CD4-positive, alpha-beta T cell (primary cell): ENCODE data around the gene PDZD11. TPM values are rescaled to one million over a fixed set of nuclear protein-coding genes. Genes with fewer than 3 reads are reported as not detected.

Experiments
- ATAC-seq: fragments of 200-7000 bp; cut with Tn5 transposase; one replicate; pipeline ENCODE4 v1.10.0; 2022; ENCODE audit warnings: mild to moderate bottlenecking; ENCODE audit not compliant: poor library complexity
- CTCF ChIA-PET: fragments of 350-600 bp; sonication (Branson Sonifier 250); formaldehyde crosslinking; loops from one replicate; lab custom pipeline; 2021; ENCODE audit warnings: antibody characterized with exemption, inconsistent platforms; lab: Charles Lee
- POLR2A ChIA-PET: fragments of 350-600 bp; sonication (Branson Sonifier 250); formaldehyde crosslinking; loops from one replicate; lab custom pipeline; 2021; ENCODE audit warnings: antibody characterized with exemption, inconsistent platforms; lab: Charles Lee
- DNase-seq, 14 experiments: peaks; one replicate each; pipeline ENCODE4 v3.0.0-alpha.2; 2013 to 2020; ENCODE audit warnings: mixed read lengths in 2 of 14
- H3K27ac ChIP-seq, 2 donors: one replicate each; pipeline versions ENCODE4 v1.5.1 to v1.7.0; 2013; ENCODE audit warnings: low read length in 2 of 2, low read depth in 1 of 2, mild to moderate bottlenecking in 1 of 2
- H3K27me3 ChIP-seq, 2 experiments: 1 replicate in 1 of 2; 2 replicates in 1 of 2; pipeline versions ENCODE4 v1.6.1 to v1.7.0; 2013; ENCODE audit warnings: low read length in 2 of 2, control low read depth in 1 of 2, mild to moderate bottlenecking in 1 of 2, moderate library complexity in 1 of 2; ENCODE audit not compliant: insufficient read depth in 2 of 2, control insufficient read depth in 1 of 2
- H3K36me3 ChIP-seq: one replicate; pipeline ENCODE4 v1.6.1; 2013; ENCODE audit warnings: low read length, control low read depth; ENCODE audit not compliant: insufficient read depth
- H3K4me1 ChIP-seq: one replicate; pipeline ENCODE4 v1.6.1; 2013; ENCODE audit warnings: low read length, control low read depth; ENCODE audit not compliant: insufficient read depth
- H3K4me3 ChIP-seq: one replicate; pipeline ENCODE4 v1.5.1; 2013; ENCODE audit warnings: mild to moderate bottlenecking, low read length, moderate library complexity
- H3K9me3 ChIP-seq, 2 experiments: 1 replicate in 1 of 2; 2 replicates in 1 of 2; pipeline versions ENCODE4 v1.6.1 to v1.7.0; 2013; ENCODE audit warnings: low read length in 2 of 2, mild to moderate bottlenecking in 2 of 2, control low read depth in 1 of 2, moderate library complexity in 1 of 2; ENCODE audit not compliant: control insufficient read depth in 1 of 2, insufficient read depth in 1 of 2
- H3K27ac Mint-ChIP-seq: one replicate; pipeline ENCODE4 v1.8.0; 2020; ENCODE audit warnings: mixed read lengths
- H3K27me3 Mint-ChIP-seq: one replicate; pipeline ENCODE4 v1.8.0; 2021; ENCODE audit warnings: mixed read lengths
- H3K36me3 Mint-ChIP-seq: one replicate; pipeline ENCODE4 v1.8.0; 2021; ENCODE audit warnings: low read depth, mixed read lengths
- H3K4me1 Mint-ChIP-seq: one replicate; pipeline ENCODE4 v1.8.0; 2021; ENCODE audit warnings: low read depth, mixed read lengths
- H3K4me3 Mint-ChIP-seq: one replicate; pipeline ENCODE4 v1.8.0; 2020; ENCODE audit warnings: mild to moderate bottlenecking, mixed read lengths
- H3K9me3 Mint-ChIP-seq: one replicate; pipeline ENCODE4 v1.8.0; 2020; ENCODE audit warnings: mixed read lengths
- CTCF ChIP-seq: fragments of 200-600 bp; IDR thresholded peaks from one replicate; pipeline ENCODE4 v1.8.0; 2022; ENCODE audit warnings: antibody characterized with exemption, mild to moderate bottlenecking
- intact Hi-C, 2 experiments: fragments of 100-400 bp; cut with DNase I in 1 of 2; cut with micrococcal nuclease in 1 of 2; formaldehyde crosslinking; loops; one replicate each; pipeline versions ENCODE4 v1.15.1 to v1.9.0; 2023 to 2025; cut with DNase I, micrococcal nuclease
- total RNA-seq, 174 experiments: library from RNA in 2 of 174; stranded (reverse) in 2 of 174; gene quantifications; one replicate each; pipeline ENCODE4 v1.2.3 and lab custom pipeline; 2021 to 2026

PDZD11 gene
- total RNA-seq, 2 experiments from 2014 or later: 6.1 to 7.8 TPM

- intact Hi-C loops: no loop called here
- TF ChIP-seq CTCF: no peak
- ChIA-PET CTCF (no interaction called here), POLR2A (no interaction called here)
- H3K27ac Mint-ChIP-seq: no peak within 1 kb of the TSS
- no peaks in the 10 kb centered on the region for H3K27me3 Mint-ChIP-seq
- Histone ChIP-seq H3K4me3 (no peak within 1 kb of the TSS), H3K4me1 (no peaks in the 10 kb centered on the region), H3K9me3 (no peaks in the 10 kb centered on the region), H3K27ac (no peak within 1 kb of the TSS), H3K27me3 (no peaks in the 10 kb centered on the region), H3K36me3 (no peaks in the 10 kb centered on the region)
- ATAC-seq (no peak), DNase-seq (no peak)
- H3K9me3 Mint-ChIP-seq: no peaks in the 10 kb centered on the region
- no peaks in the 10 kb centered on the region for H3K4me1 Mint-ChIP-seq
- H3K4me3 Mint-ChIP-seq: no peak within 1 kb of the TSS
- H3K36me3 Mint-ChIP-seq: no peaks in the 10 kb centered on the region
Measured at GRCh38 chrX:70268034-70268433, 21.7 kb downstream of the PDZD11 start, which contains the start of gene ARR3. TSS of gene ARR3 (plus strand) at chrX:70268334. CDS start at chrX:70269386, 1,052 bp downstream.

- Histone ChIP-seq H3K4me3 (no peak overlapping the region), H3K9me3 (no peaks in the 10 kb centered on the region), H3K27ac (no peak overlapping the region), H3K27me3 (no peaks in the 10 kb centered on the region), H3K4me1 (no peaks in the 10 kb centered on the region), H3K36me3 (no peaks in the 10 kb centered on the region)
- ChIA-PET CTCF (no interaction called here), POLR2A (no interaction called here)
- intact Hi-C loops: no loop called here
- H3K4me1 Mint-ChIP-seq: no peaks in the 10 kb centered on the region
- no peak for DNase-seq
- no peak for TF ChIP-seq CTCF
- no peaks in the 10 kb centered on the region for H3K36me3 Mint-ChIP-seq
- ATAC-seq: no peak
- H3K9me3 Mint-ChIP-seq: no peaks in the 10 kb centered on the region
- H3K4me3 Mint-ChIP-seq: no peak overlapping the region
- no peak overlapping the region for H3K27ac Mint-ChIP-seq
- H3K27me3 Mint-ChIP-seq: no peaks in the 10 kb centered on the region
Measured at GRCh38 chrX:70264784-70265183, 24.9 kb downstream of the PDZD11 start.

GRCh38 chrX:70262952-70263567, 26.7 kb downstream of the PDZD11 start:
- H3K4me3 Mint-ChIP-seq: no peak overlapping the region
- intact Hi-C loops: no loop called here
- H3K36me3 Mint-ChIP-seq: no peaks in the 10 kb centered on the region
- no peaks in the 10 kb centered on the region for H3K9me3 ChIP-seq
- no peak for TF ChIP-seq CTCF
- H3K4me3 ChIP-seq: no peak overlapping the region
- ATAC-seq (no peak), DNase-seq (peak in 6 of 14 experiments; percentile 1 to 22 (median 11))
- H3K27me3 ChIP-seq: no peaks in the 10 kb centered on the region
- H3K27me3 Mint-ChIP-seq: no peaks in the 10 kb centered on the region
- CTCF ChIA-PET: no interaction called here
- POLR2A ChIA-PET: no interaction called here
- no peaks in the 10 kb centered on the region for H3K4me1 ChIP-seq
- H3K27ac ChIP-seq: no peak overlapping the region
- no peak overlapping the region for H3K27ac Mint-ChIP-seq
- no peaks in the 10 kb centered on the region for H3K4me1 Mint-ChIP-seq
- no peaks in the 10 kb centered on the region for H3K9me3 Mint-ChIP-seq
- no peaks in the 10 kb centered on the region for H3K36me3 ChIP-seq
